H9 (cell line): ENCODE data around the gene UBE2G1. TPM values are rescaled to one million over a fixed set of nuclear protein-coding genes. Genes with fewer than 3 reads are reported as not detected.

Experiments used
- DNase-seq: peaks from one replicate; pipeline ENCODE4 v3.0.0-alpha.2; 2017
- H2AFZ ChIP-seq: one replicate; pipeline ENCODE4 v1.6.1; 2013; ENCODE audit warnings: mild to moderate bottlenecking, low read length, control low read depth, moderate library complexity
- H2AK5ac ChIP-seq: 2 replicates; pipeline ENCODE4 v1.6.1; 2013; ENCODE audit warnings: low read length, control low read depth, mixed read lengths; ENCODE audit not compliant: insufficient read length
- H2BK120ac ChIP-seq: one replicate; pipeline ENCODE4 v1.6.1; 2013; ENCODE audit warnings: low read depth, mild to moderate bottlenecking, low read length, control low read depth, inconsistent platforms; ENCODE audit not compliant: poor library complexity, severe bottlenecking
- H2BK12ac ChIP-seq: 2 replicates; pipeline ENCODE4 v1.6.1; 2013; ENCODE audit warnings: low read length, control low read depth, mixed read lengths, low read depth; ENCODE audit not compliant: insufficient read length
- H2BK15ac ChIP-seq: 2 replicates; pipeline ENCODE4 v1.6.1; 2013; ENCODE audit warnings: low read depth, low read length, control low read depth
- H2BK20ac ChIP-seq: one replicate; pipeline ENCODE4 v1.6.1; 2013; ENCODE audit warnings: low read depth, mild to moderate bottlenecking, low read length, control low read depth, inconsistent platforms; ENCODE audit not compliant: poor library complexity, severe bottlenecking
- H2BK5ac ChIP-seq: 2 replicates; pipeline ENCODE4 v1.6.1; 2013; ENCODE audit warnings: low read length, control low read depth, mixed read lengths; ENCODE audit not compliant: insufficient read length
- H3K14ac ChIP-seq: 2 replicates; pipeline ENCODE4 v1.6.1; 2013; ENCODE audit warnings: low read length, control low read depth; ENCODE audit not compliant: insufficient read depth
- H3K18ac ChIP-seq: 2 replicates; pipeline ENCODE4 v1.6.1; 2013; ENCODE audit warnings: low read depth, mild to moderate bottlenecking, mixed read lengths, low read length, control low read depth; ENCODE audit not compliant: insufficient read length
- H3K23ac ChIP-seq: 2 replicates; pipeline ENCODE4 v1.6.1; 2013; ENCODE audit warnings: low read length, control low read depth, mixed read lengths, low read depth; ENCODE audit not compliant: insufficient read length
- H3K23me2 ChIP-seq: 2 replicates; pipeline ENCODE4 v1.6.1; 2013; ENCODE audit warnings: low read depth, mild to moderate bottlenecking, mixed read lengths, low read length, control low read depth; ENCODE audit not compliant: insufficient read length, poor library complexity, severe bottlenecking
- H3K27ac ChIP-seq: 2 replicates; pipeline ENCODE4 v1.5.1; 2013; ENCODE audit warnings: low read length, control low read depth, mixed read lengths, low read depth; ENCODE audit not compliant: insufficient read length
- H3K27me3 ChIP-seq: 2 replicates; pipeline ENCODE4 v1.6.1; 2013; ENCODE audit warnings: low read length, control low read depth, inconsistent platforms; ENCODE audit not compliant: insufficient read depth
- H3K4ac ChIP-seq: 2 replicates; pipeline ENCODE4 v1.6.1; 2013; ENCODE audit warnings: low read depth, mild to moderate bottlenecking, control low read depth, inconsistent platforms, low read length, moderate library complexity
- H3K4me1 ChIP-seq: 2 replicates; pipeline ENCODE4 v1.6.1; 2013; ENCODE audit warnings: low read length, control low read depth, inconsistent platforms; ENCODE audit not compliant: insufficient read depth
- H3K4me2 ChIP-seq: 2 replicates; pipeline ENCODE4 v1.6.1; 2013; ENCODE audit warnings: low read length, control low read depth, mixed read lengths; ENCODE audit not compliant: insufficient read length, insufficient read depth
- H3K56ac ChIP-seq: 2 replicates; pipeline ENCODE4 v1.6.1; 2013; ENCODE audit warnings: low read depth, mild to moderate bottlenecking, mixed read lengths, low read length, control low read depth; ENCODE audit not compliant: insufficient read length
- H3K79me1 ChIP-seq: 2 replicates; pipeline ENCODE4 v1.6.1; 2013; ENCODE audit warnings: low read depth, mild to moderate bottlenecking, moderate library complexity, low read length, control low read depth, inconsistent platforms; ENCODE audit not compliant: insufficient read depth, poor library complexity, severe bottlenecking
- H3K79me2 ChIP-seq: 2 replicates; pipeline ENCODE4 v1.6.1; 2013; ENCODE audit warnings: low read length, control low read depth, inconsistent platforms; ENCODE audit not compliant: insufficient read depth
- H3K9ac ChIP-seq: 2 replicates; pipeline ENCODE4 v1.6.1; 2013; ENCODE audit warnings: low read length, control low read depth, mixed read lengths; ENCODE audit not compliant: insufficient read length; ENCODE audit errors: extremely low read depth
- H3K9me3 ChIP-seq: one replicate; pipeline ENCODE4 v1.6.1; 2013; ENCODE audit warnings: low read depth, low read length, inconsistent platforms; ENCODE audit not compliant: control insufficient read depth
- H3T11ph ChIP-seq: one replicate; pipeline ENCODE4 v1.6.1; 2013; ENCODE audit warnings: mild to moderate bottlenecking, low read length, control low read depth, inconsistent platforms
- H4K20me1 ChIP-seq: one replicate; pipeline ENCODE4 v1.6.1; 2013; ENCODE audit not compliant: control insufficient read depth, insufficient read length, insufficient read depth
- H4K5ac ChIP-seq: 2 replicates; pipeline ENCODE4 v1.6.1; 2013; ENCODE audit warnings: low read depth, mild to moderate bottlenecking, mixed read lengths, low read length, control low read depth; ENCODE audit not compliant: insufficient read length
- H4K8ac ChIP-seq: replicated peaks from 2 replicates; pipeline ENCODE4 v1.6.1; 2013; ENCODE audit warnings: low read length, control low read depth, mixed read lengths, low read depth; ENCODE audit not compliant: insufficient read length
- H4K91ac ChIP-seq: 2 replicates; pipeline ENCODE4 v1.6.1; 2013; ENCODE audit warnings: low read depth, mild to moderate bottlenecking, moderate library complexity, mixed read lengths, low read length, control low read depth; ENCODE audit not compliant: insufficient read length
- H3K27ac Mint-ChIP-seq, 3 experiments: 2 replicates in 2 of 3; 3 replicates in 1 of 3; pipeline ENCODE4 v1.8.0; 2020 to 2021; ENCODE audit warnings: mixed read lengths in 3 of 3, mild to moderate bottlenecking in 1 of 3, moderate library complexity in 1 of 3
- H3K27me3 Mint-ChIP-seq: 2 replicates; pipeline ENCODE4 v1.8.0; 2021; ENCODE audit warnings: low read depth, mild to moderate bottlenecking, moderate library complexity, mixed read lengths
- H3K36me3 Mint-ChIP-seq, 3 experiments: 2 replicates in 2 of 3; 3 replicates in 1 of 3; pipeline ENCODE4 v1.8.0; 2020 to 2021; ENCODE audit warnings: low read depth in 3 of 3, mixed read lengths in 3 of 3; ENCODE audit not compliant: insufficient read depth in 1 of 3
- H3K4me1 Mint-ChIP-seq, 2 experiments: 2 replicates each; pipeline ENCODE4 v1.8.0; 2020; ENCODE audit warnings: mixed read lengths in 2 of 2
- H3K4me3 Mint-ChIP-seq, 2 experiments: 2 replicates in 1 of 2; 3 replicates in 1 of 2; pipeline ENCODE4 v1.8.0; 2020 to 2021; ENCODE audit warnings: mild to moderate bottlenecking in 2 of 2, mixed read lengths in 2 of 2, moderate library complexity in 1 of 2
- H3K9me3 Mint-ChIP-seq, 2 experiments: 2 replicates in 1 of 2; 3 replicates in 1 of 2; pipeline ENCODE4 v1.8.0; 2020; ENCODE audit warnings: mild to moderate bottlenecking in 2 of 2, mixed read lengths in 2 of 2, moderate library complexity in 1 of 2
- WGBS: extraction: QIAGEN DNeasy Blood & Tissue Kit; methylation state at CpG from one replicate; pipeline ENCODE4 v1.1.7; 2013; ENCODE audit warnings: missing lambda C conversion rate, low lambda C conversion rate, mixed read lengths; ENCODE audit not compliant: insufficient read length; ENCODE audit errors: extremely low coverage; 5-methylcytosine and 5-hydroxymethylcytosine counted together
- total RNA-seq: library from RNA; stranded (reverse); gene quantifications from 2 replicates; pipeline ENCODE4 v1.2.1, GENCODE V29; 2021
- TF ChIP-seq, protein P1 (sequence below): fragments of 200-600 bp; sonication (generic); conservative IDR thresholded peaks from 3 replicates; pipeline ENCODE4 v1.8.0; 2021; ENCODE audit warnings: antibody characterized with exemption, mild to moderate bottlenecking

Gene UBE2G1
- total RNA-seq, 1 experiment from 2014 or later = 188 TPM

DNA sequence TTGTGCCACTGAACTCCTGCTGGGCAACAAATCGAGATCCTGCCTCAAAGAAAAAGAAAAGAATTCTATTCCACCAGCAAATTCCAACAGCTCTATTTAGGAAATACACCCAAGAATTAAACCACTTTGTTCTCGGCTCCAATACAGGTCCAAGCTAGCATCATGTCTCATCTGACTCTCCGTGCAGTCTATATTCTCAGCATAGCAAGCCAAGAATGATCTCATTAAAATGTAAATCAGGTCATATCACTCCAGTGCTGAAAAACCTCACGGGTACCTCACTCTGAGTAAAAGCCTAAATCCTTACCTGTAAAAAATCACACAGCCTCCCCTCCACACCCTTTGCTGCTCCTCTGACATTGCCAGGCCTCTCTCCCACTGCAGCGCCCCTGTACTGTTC, 23.9 kb downstream of the UBE2G1 start:
- Histone ChIP-seq H3K4ac (no peak overlapping the region), H3K4me1 (peaks cover 2% of the 10 kb centered on the region; the same call in 1 of the 2 replicates), H4K20me1 (peaks cover 4% of the 10 kb centered on the region), H3K23ac (no peak overlapping the region), H3K18ac (no peak overlapping the region), H3K56ac (no peak overlapping the region), H4K5ac (no peak overlapping the region), H3K79me1 (peaks cover 14% of the 10 kb centered on the region), H3K79me2 (peaks cover 57% of the 10 kb centered on the region), H3K23me2 (no peaks in the 10 kb centered on the region), H3K27me3 (no peaks in the 10 kb centered on the region), H4K8ac (no peak overlapping the region), H3K9ac (no peak overlapping the region), H3K9me3 (no peaks in the 10 kb centered on the region), H2BK120ac (no peak overlapping the region), H2BK5ac (no peak overlapping the region), H3K27ac (no peak overlapping the region), H3K4me2 (no peak overlapping the region), H2AFZ (no peak overlapping the region), H2BK20ac (no peak overlapping the region), H2BK15ac (no peak overlapping the region), H3T11ph (no peak overlapping the region), H3K14ac (no peak overlapping the region), H2BK12ac (no peak overlapping the region), H4K91ac (no peak overlapping the region), H2AK5ac (no peak overlapping the region)
- H3K27me3 Mint-ChIP-seq = no peaks in the 10 kb centered on the region
- H3K36me3 Mint-ChIP-seq = peaks cover 0 to 2% (median 0%) of the 10 kb centered on the region in 3 experiments; a peak in 2 of 7 replicates
- H3K27ac Mint-ChIP-seq = no peak overlapping the region
- H3K9me3 Mint-ChIP-seq = no peaks in the 10 kb centered on the region
- peaks cover 14 to 28% of the 10 kb centered on the region in 2 experiments for H3K4me1 Mint-ChIP-seq
- TF ChIP-seq, protein P1, sequence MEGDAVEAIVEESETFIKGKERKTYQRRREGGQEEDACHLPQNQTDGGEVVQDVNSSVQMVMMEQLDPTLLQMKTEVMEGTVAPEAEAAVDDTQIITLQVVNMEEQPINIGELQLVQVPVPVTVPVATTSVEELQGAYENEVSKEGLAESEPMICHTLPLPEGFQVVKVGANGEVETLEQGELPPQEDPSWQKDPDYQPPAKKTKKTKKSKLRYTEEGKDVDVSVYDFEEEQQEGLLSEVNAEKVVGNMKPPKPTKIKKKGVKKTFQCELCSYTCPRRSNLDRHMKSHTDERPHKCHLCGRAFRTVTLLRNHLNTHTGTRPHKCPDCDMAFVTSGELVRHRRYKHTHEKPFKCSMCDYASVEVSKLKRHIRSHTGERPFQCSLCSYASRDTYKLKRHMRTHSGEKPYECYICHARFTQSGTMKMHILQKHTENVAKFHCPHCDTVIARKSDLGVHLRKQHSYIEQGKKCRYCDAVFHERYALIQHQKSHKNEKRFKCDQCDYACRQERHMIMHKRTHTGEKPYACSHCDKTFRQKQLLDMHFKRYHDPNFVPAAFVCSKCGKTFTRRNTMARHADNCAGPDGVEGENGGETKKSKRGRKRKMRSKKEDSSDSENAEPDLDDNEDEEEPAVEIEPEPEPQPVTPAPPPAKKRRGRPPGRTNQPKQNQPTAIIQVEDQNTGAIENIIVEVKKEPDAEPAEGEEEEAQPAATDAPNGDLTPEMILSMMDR = no peak
- H3K4me3 Mint-ChIP-seq = no peak overlapping the region
- DNase-seq = no peak
- no CpG with 5 or more reads among the region's 5 CpGs for WGBS
